ENCODE measurements around the gene SEZ6L2.

SEZ6L2 gene

DNA sequence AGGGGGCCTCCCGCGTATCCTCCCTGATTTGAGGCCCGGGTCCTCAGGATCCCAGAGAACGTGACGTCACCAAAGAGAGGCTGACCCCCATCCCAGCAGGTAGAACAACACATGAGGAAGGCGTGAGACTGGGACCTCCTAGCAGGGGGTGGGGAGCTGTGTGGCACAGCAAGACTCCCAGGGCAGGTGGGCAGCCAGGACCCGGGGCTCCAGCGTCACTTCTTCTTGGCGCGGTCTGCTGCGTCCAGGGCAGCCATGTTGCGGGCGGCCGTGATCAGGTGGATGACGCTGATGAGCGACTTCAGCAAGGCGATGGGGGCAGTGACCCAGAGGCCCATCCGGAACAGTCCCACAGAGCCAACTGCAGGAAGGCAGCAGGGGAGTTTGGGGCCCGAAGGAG, 40.4 kb downstream of the SEZ6L2 start:
- Histone ChIP-seq H2AK5ac (ENCODE audit: low read length) (no peak overlapping the region), H3K23ac (ENCODE audit: low read length) (no peak overlapping the region), H3K36me3 (ENCODE audit: control insufficient read depth, insufficient read depth, low read length) (no peaks in the 10 kb centered on the region), H3K79me1 (ENCODE audit: low read length) (peaks cover 6% of the 10 kb centered on the region), H3K79me2 (ENCODE audit: control insufficient read depth, insufficient read depth, low read length) (peaks cover 4% of the 10 kb centered on the region), H3K4ac (ENCODE audit: low read depth, low read length) (no peak overlapping the region), H3K56ac (ENCODE audit: low read length) (no peak overlapping the region), H2BK15ac (replicated peaks; ENCODE audit: low read depth) (no peak overlapping the region), H3K9ac (ENCODE audit: low read length) (no peak overlapping the region), H2BK5ac (ENCODE audit: low read length) (no peak overlapping the region), H4K8ac (ENCODE audit: low read depth, low read length) (no peak overlapping the region), H3K4me1 (ENCODE audit: control insufficient read depth, low read depth, low read length) (peaks cover 2% of the 10 kb centered on the region), H3K27me3 (ENCODE audit: insufficient read depth, low read length, poor library complexity) (no peaks in the 10 kb centered on the region), H3K18ac (ENCODE audit: low read length) (no peak overlapping the region), H4K5ac (ENCODE audit: low read length) (no peak overlapping the region), H3K4me2 (ENCODE audit: low read length) (no peak overlapping the region), H3K27ac (ENCODE audit: low read depth, low read length) (no peak overlapping the region), H2BK120ac (ENCODE audit: low read depth, low read length) (no peak overlapping the region), H3K4me3 (ENCODE audit: low read length) (no peak overlapping the region)
- WGBS (ENCODE audit: extremely low coverage, insufficient coverage, low lambda C conversion rate): no CpG with 5 or more reads among the region's 19 CpGs
- no peak for DNase-seq

GRCh38 chr16:29858149-29858849, 41.1 kb downstream of the SEZ6L2 start:
- Histone ChIP-seq H3K36me3 (ENCODE audit: control insufficient read depth, insufficient read depth, low read length) (no peaks in the 10 kb centered on the region), H4K8ac (ENCODE audit: low read depth, low read length) (no peak overlapping the region), H3K56ac (ENCODE audit: low read length) (no peak overlapping the region), H3K27me3 (ENCODE audit: insufficient read depth, low read length, poor library complexity) (no peaks in the 10 kb centered on the region), H3K4me3 (ENCODE audit: low read length) (no peak overlapping the region), H3K4ac (ENCODE audit: low read depth, low read length) (no peak overlapping the region), H2BK5ac (ENCODE audit: low read length) (no peak overlapping the region), H3K9ac (ENCODE audit: low read length) (no peak overlapping the region), H2BK120ac (ENCODE audit: low read depth, low read length) (no peak overlapping the region), H3K79me1 (ENCODE audit: low read length) (peaks cover 6% of the 10 kb centered on the region), H3K27ac (ENCODE audit: low read depth, low read length) (no peak overlapping the region), H3K4me2 (ENCODE audit: low read length) (no peak overlapping the region), H3K79me2 (ENCODE audit: control insufficient read depth, insufficient read depth, low read length) (peaks cover 4% of the 10 kb centered on the region), H3K18ac (ENCODE audit: low read length) (no peak overlapping the region), H2BK15ac (replicated peaks; ENCODE audit: low read depth) (no peak overlapping the region), H3K4me1 (ENCODE audit: control insufficient read depth, low read depth, low read length) (no peaks in the 10 kb centered on the region), H2AK5ac (ENCODE audit: low read length) (no peak overlapping the region), H4K5ac (ENCODE audit: low read length) (no peak overlapping the region), H3K23ac (ENCODE audit: low read length) (no peak overlapping the region)
- DNase-seq: no peak
- no CpG with 5 or more reads among the region's 10 CpGs for WGBS (ENCODE audit: extremely low coverage, insufficient coverage, low lambda C conversion rate)

DNA sequence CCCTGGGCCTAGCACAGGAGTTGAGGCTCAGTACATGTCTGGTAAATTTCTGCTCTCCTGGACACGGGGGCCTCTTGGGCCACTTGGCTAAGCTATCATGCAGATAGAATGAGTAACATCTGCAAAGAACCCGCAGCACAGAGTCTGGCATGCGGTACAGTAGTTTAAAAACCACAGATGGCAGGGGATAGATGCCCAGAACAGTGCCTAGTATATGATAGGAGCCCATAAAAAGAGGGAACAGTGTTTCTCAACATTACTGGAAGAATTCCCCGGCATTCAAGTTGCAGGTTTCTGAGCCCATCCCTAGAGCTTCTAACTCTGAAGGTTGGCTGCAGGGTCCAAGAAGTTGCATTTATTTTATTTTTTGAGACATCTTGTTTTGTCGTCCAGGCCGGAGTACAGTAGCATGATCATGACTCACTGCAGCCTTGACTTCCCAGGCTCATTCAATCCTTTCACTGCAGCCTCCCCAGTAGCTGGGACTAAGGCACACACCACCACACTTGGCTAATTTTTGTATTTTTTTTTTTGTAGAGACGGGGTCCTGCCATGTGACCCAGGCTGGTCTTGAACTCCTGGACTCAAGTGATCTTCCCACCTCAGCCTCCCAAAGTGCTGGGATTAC, 42.1 kb downstream of the SEZ6L2 start:
- Histone ChIP-seq H3K56ac (ENCODE audit: low read length) (no peak overlapping the region), H3K79me2 (ENCODE audit: control insufficient read depth, insufficient read depth, low read length) (peaks cover 2% of the 10 kb centered on the region), H3K27ac (ENCODE audit: low read depth, low read length) (no peak overlapping the region), H3K23ac (ENCODE audit: low read length) (no peak overlapping the region), H3K9ac (ENCODE audit: low read length) (no peak overlapping the region), H3K4me1 (ENCODE audit: control insufficient read depth, low read depth, low read length) (no peaks in the 10 kb centered on the region), H4K8ac (ENCODE audit: low read depth, low read length) (no peak overlapping the region), H3K18ac (ENCODE audit: low read length) (no peak overlapping the region), H4K5ac (ENCODE audit: low read length) (no peak overlapping the region), H3K4ac (ENCODE audit: low read depth, low read length) (no peak overlapping the region), H3K27me3 (ENCODE audit: insufficient read depth, low read length, poor library complexity) (no peaks in the 10 kb centered on the region), H3K36me3 (ENCODE audit: control insufficient read depth, insufficient read depth, low read length) (no peaks in the 10 kb centered on the region), H2BK15ac (replicated peaks; ENCODE audit: low read depth) (no peak overlapping the region), H3K4me3 (ENCODE audit: low read length) (no peak overlapping the region), H3K4me2 (ENCODE audit: low read length) (no peak overlapping the region), H2AK5ac (ENCODE audit: low read length) (no peak overlapping the region), H2BK5ac (ENCODE audit: low read length) (no peak overlapping the region), H3K79me1 (ENCODE audit: low read length) (peaks cover 6% of the 10 kb centered on the region), H2BK120ac (ENCODE audit: low read depth, low read length) (no peak overlapping the region)
- no peak for DNase-seq
- no CpG with 5 or more reads among the region's 7 CpGs for WGBS (ENCODE audit: extremely low coverage, insufficient coverage, low lambda C conversion rate)

DNA sequence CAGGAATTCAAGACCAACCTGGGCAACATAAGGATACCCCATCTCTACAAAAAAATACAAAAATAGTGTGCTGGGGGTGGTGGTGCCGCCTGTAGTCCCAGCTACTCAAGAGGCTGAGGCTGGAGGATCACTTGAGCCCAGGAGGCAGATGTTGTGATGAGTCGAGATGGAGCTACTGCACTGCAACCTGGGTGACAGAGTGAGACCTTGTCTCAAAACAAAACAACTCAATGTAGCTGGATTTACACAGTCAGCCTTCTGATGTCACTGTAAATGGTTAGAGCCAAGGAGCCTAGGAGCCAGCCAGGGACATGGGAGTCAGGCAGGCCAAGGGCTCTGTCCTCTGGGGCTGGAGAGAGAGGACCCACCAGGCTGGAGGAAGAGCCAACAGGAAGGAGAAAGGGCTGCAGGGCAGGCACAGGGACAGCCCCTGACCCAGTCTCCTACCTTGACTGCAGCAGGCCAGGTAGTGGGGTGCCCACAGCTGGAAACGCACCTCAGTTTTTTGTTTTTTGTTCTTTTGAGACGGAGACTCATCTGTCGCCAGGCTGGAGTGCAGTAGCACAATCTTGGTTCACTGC, 44.7 kb downstream of the SEZ6L2 start:
- no peak overlapping the region for H2AK5ac ChIP-seq (ENCODE audit: low read length)
- H3K27ac ChIP-seq (ENCODE audit: low read depth, low read length): no peak overlapping the region
- H2BK15ac ChIP-seq (replicated peaks; ENCODE audit: low read depth): no peak overlapping the region
- no peaks in the 10 kb centered on the region for H3K79me2 ChIP-seq (ENCODE audit: control insufficient read depth, insufficient read depth, low read length)
- DNase-seq: no peak
- H4K5ac ChIP-seq (ENCODE audit: low read length): no peak overlapping the region
- H3K18ac ChIP-seq (ENCODE audit: low read length): no peak overlapping the region
- WGBS (ENCODE audit: extremely low coverage, insufficient coverage, low lambda C conversion rate): no CpG with 5 or more reads among the region's 5 CpGs
- H3K4me1 ChIP-seq (ENCODE audit: control insufficient read depth, low read depth, low read length): no peaks in the 10 kb centered on the region
- no peak overlapping the region for H3K4me3 ChIP-seq (ENCODE audit: low read length)
- H3K4ac ChIP-seq (ENCODE audit: low read depth, low read length): no peak overlapping the region
- H3K23ac ChIP-seq (ENCODE audit: low read length): no peak overlapping the region
- H3K27me3 ChIP-seq (ENCODE audit: insufficient read depth, low read length, poor library complexity): no peaks in the 10 kb centered on the region
- H4K8ac ChIP-seq (ENCODE audit: low read depth, low read length): no peak overlapping the region
- H3K9ac ChIP-seq (ENCODE audit: low read length): no peak overlapping the region
- H2BK120ac ChIP-seq (ENCODE audit: low read depth, low read length): no peak overlapping the region
- no peak overlapping the region for H3K56ac ChIP-seq (ENCODE audit: low read length)
- no peaks in the 10 kb centered on the region for H3K36me3 ChIP-seq (ENCODE audit: control insufficient read depth, insufficient read depth, low read length)
- no peak overlapping the region for H3K4me2 ChIP-seq (ENCODE audit: low read length)
- H3K79me1 ChIP-seq (ENCODE audit: low read length): no peaks in the 10 kb centered on the region
- no peak overlapping the region for H2BK5ac ChIP-seq (ENCODE audit: low read length)

- H3K18ac ChIP-seq (ENCODE audit: low read length): no peak overlapping the region
- no peak for DNase-seq
- H3K9ac ChIP-seq (ENCODE audit: low read length): no peak overlapping the region
- H2BK120ac ChIP-seq (ENCODE audit: low read depth, low read length): no peak overlapping the region
- H3K4me1 ChIP-seq (ENCODE audit: control insufficient read depth, low read depth, low read length): peaks cover 3% of the 10 kb centered on the region
- no peak overlapping the region for H4K8ac ChIP-seq (ENCODE audit: low read depth, low read length)
- no peak overlapping the region for H3K23ac ChIP-seq (ENCODE audit: low read length)
- no peaks in the 10 kb centered on the region for H3K79me1 ChIP-seq (ENCODE audit: low read length)
- H3K27me3 ChIP-seq (ENCODE audit: insufficient read depth, low read length, poor library complexity): no peaks in the 10 kb centered on the region
- H3K4me2 ChIP-seq (ENCODE audit: low read length): no peak overlapping the region
- H3K36me3 ChIP-seq (ENCODE audit: control insufficient read depth, insufficient read depth, low read length): no peaks in the 10 kb centered on the region
- no peak overlapping the region for H2AK5ac ChIP-seq (ENCODE audit: low read length)
- no peak overlapping the region for H3K4ac ChIP-seq (ENCODE audit: low read depth, low read length)
- no CpG with 5 or more reads among the region's 7 CpGs for WGBS (ENCODE audit: extremely low coverage, insufficient coverage, low lambda C conversion rate)
- H2BK15ac ChIP-seq (replicated peaks; ENCODE audit: low read depth): no peak overlapping the region
- H3K79me2 ChIP-seq (ENCODE audit: control insufficient read depth, insufficient read depth, low read length): no peaks in the 10 kb centered on the region
- H2BK5ac ChIP-seq (ENCODE audit: low read length): no peak overlapping the region
- no peak overlapping the region for H3K27ac ChIP-seq (ENCODE audit: low read depth, low read length)
- H3K56ac ChIP-seq (ENCODE audit: low read length): no peak overlapping the region
- H4K5ac ChIP-seq (ENCODE audit: low read length): no peak overlapping the region
- no peak overlapping the region for H3K4me3 ChIP-seq (ENCODE audit: low read length)
These were observed 46.7 kb downstream of the SEZ6L2 start for GRCh38 chr16:29852654-29853053.
